B cell (primary cell): Measurements from ENCODE around the gene EEF1AKMT3. TPM values are rescaled to one million over a fixed set of nuclear protein-coding genes. Genes with fewer than 3 reads are reported as not detected.

Experiments used
- ATAC-seq: fragments of 200-7000 bp; cut with Tn5 transposase; one replicate; pipeline ENCODE4 v1.10.0; 2021; ENCODE audit warnings: low read depth, mild to moderate bottlenecking, moderate number of reproducible peaks, moderate library complexity
- CTCF ChIA-PET: fragments of 350-600 bp; sonication (Branson Sonifier 250); formaldehyde crosslinking; loops from one replicate; lab custom pipeline; 2021; ENCODE audit warnings: antibody characterized with exemption, inconsistent platforms; lab: Charles Lee
- POLR2A ChIA-PET: fragments of 350-600 bp; sonication (Branson Sonifier 250); formaldehyde crosslinking; loops from one replicate; lab custom pipeline; 2021; ENCODE audit warnings: antibody characterized with exemption; lab: Charles Lee
- DNase-seq: peaks from one replicate; pipeline ENCODE4 v3.0.0; 2013
- H2AFZ ChIP-seq: 2 replicates; pipeline ENCODE4 v1.6.1; 2012; ENCODE audit warnings: mild to moderate bottlenecking, low read depth, low read length; ENCODE audit not compliant: insufficient read depth, poor library complexity, severe bottlenecking
- H3K27ac ChIP-seq, 2 donors: 1 replicate in 1 of 2; 2 replicates in 1 of 2; pipeline ENCODE4 v1.5.1; 2012 to 2013; ENCODE audit warnings: low read length in 2 of 2, mild to moderate bottlenecking in 2 of 2, moderate library complexity in 1 of 2
- H3K27me3 ChIP-seq, 4 experiments: fragments of 200-600 bp in 1 of 4; sonication (generic) in 1 of 4; replicated peaks in 1 of 4; 1 replicate in 2 of 4; 2 replicates in 2 of 4; pipeline versions ENCODE4 v1.6.1 to v1.7.0; 2013 to 2016; ENCODE audit warnings: low read length in 3 of 4, mild to moderate bottlenecking in 2 of 4, mixed read lengths in 1 of 4, moderate library complexity in 1 of 4; ENCODE audit not compliant: insufficient read depth in 4 of 4, control insufficient read depth in 3 of 4; ENCODE audit errors: control extremely low read depth in 1 of 4
- H3K36me3 ChIP-seq, 2 experiments: replicated peaks in 1 of 2; 1 replicate in 1 of 2; 2 replicates in 1 of 2; pipeline versions ENCODE4 v1.6.1 to v1.7.1; 2013; ENCODE audit warnings: low read length in 1 of 2; ENCODE audit not compliant: insufficient read depth in 2 of 2, control insufficient read depth in 1 of 2; ENCODE audit errors: control extremely low read depth in 1 of 2, extremely low read depth in 1 of 2
- H3K4me1 ChIP-seq, 2 donors: fragments of 200-600 bp in 1 of 2; sonication (generic) in 1 of 2; 1 replicate in 1 of 2; 2 replicates in 1 of 2; pipeline versions ENCODE4 v1.5.1 to v1.6.1; 2013 to 2017; ENCODE audit warnings: low read length in 2 of 2; ENCODE audit not compliant: control insufficient read depth in 2 of 2, insufficient read depth in 2 of 2
- H3K4me2 ChIP-seq: replicated peaks from 2 replicates; pipeline ENCODE3; 2012; ENCODE audit warnings: mild to moderate bottlenecking, low read depth, low read length; ENCODE audit not compliant: poor library complexity, severe bottlenecking
- H3K4me3 ChIP-seq, 5 experiments: fragments of 200-600 bp in 1 of 5; sonication (generic) in 1 of 5; 1 replicate in 3 of 5; 2 replicates in 2 of 5; pipeline versions ENCODE4 v1.5.1 to v1.7.0; 2011 to 2016; ENCODE audit warnings: low read length in 4 of 5, mild to moderate bottlenecking in 4 of 5, low read depth in 2 of 5, control low read depth in 1 of 5, moderate library complexity in 1 of 5; ENCODE audit not compliant: insufficient read depth in 1 of 5; ENCODE audit errors: control extremely low read depth in 1 of 5, extremely low read depth in 1 of 5
- H3K79me2 ChIP-seq: fragments of 200-600 bp; sonication (generic); one replicate; pipeline ENCODE4 v1.6.0; 2016; ENCODE audit warnings: low read length; ENCODE audit not compliant: control insufficient read depth, insufficient read depth
- H3K9ac ChIP-seq: fragments of 200-600 bp; sonication (generic); 2 replicates; pipeline ENCODE4 v1.6.1; 2017; ENCODE audit warnings: mild to moderate bottlenecking, low read length, moderate library complexity
- H3K9me3 ChIP-seq, 3 donors: one replicate each; pipeline versions ENCODE4 v1.6.1 to v1.7.1; 2013; ENCODE audit warnings: low read length in 2 of 3; ENCODE audit not compliant: control insufficient read depth in 2 of 3, insufficient read depth in 1 of 3; ENCODE audit errors: control extremely low read depth in 1 of 3
- H4K20me1 ChIP-seq: 2 replicates; pipeline ENCODE4 v1.6.0; 2012; ENCODE audit warnings: mild to moderate bottlenecking, low read length; ENCODE audit not compliant: insufficient read depth, control insufficient read depth, poor library complexity, severe bottlenecking
- H3K27ac Mint-ChIP-seq: one replicate; pipeline ENCODE4 v1.8.0; 2021; ENCODE audit warnings: mixed read lengths
- H3K27me3 Mint-ChIP-seq: one replicate; pipeline ENCODE4 v1.8.0; 2021; ENCODE audit warnings: mixed read lengths
- H3K4me1 Mint-ChIP-seq: one replicate; pipeline ENCODE4 v1.8.0; 2021; ENCODE audit warnings: mixed read lengths
- H3K4me3 Mint-ChIP-seq: one replicate; pipeline ENCODE4 v1.8.0; 2021; ENCODE audit warnings: mixed read lengths
- H3K9me3 Mint-ChIP-seq: one replicate; pipeline ENCODE4 v1.8.0; 2022; ENCODE audit warnings: mixed read lengths; ENCODE audit not compliant: insufficient read depth
- CTCF ChIP-seq: fragments of 200-600 bp; IDR thresholded peaks from one replicate; pipeline ENCODE4 v1.8.0; 2022; ENCODE audit warnings: antibody characterized with exemption, mild to moderate bottlenecking
- EZH2 ChIP-seq: IDR thresholded peaks from 2 replicates; pipeline ENCODE4 v1.6.1; 2012; ENCODE audit warnings: borderline replicate concordance, low read depth, mild to moderate bottlenecking, moderate library complexity, low read length; ENCODE audit not compliant: insufficient read depth, poor library complexity, severe bottlenecking
- WGBS: methylation state at CpG from one replicate; pipeline ENCODE4 v1.1.5; 2013; ENCODE audit warnings: missing lambda C conversion rate; ENCODE audit not compliant: insufficient coverage; 5-methylcytosine and 5-hydroxymethylcytosine counted together
- intact Hi-C: fragments of 100-400 bp; cut with micrococcal nuclease; formaldehyde crosslinking; loops from one replicate; pipeline ENCODE4 v1.10.0; 2022
- polyA plus RNA-seq: library from polyadenylated mRNA; depleted of rRNA; stranded (reverse); fragments of >200 nt; gene quantifications from 2 replicates; pipeline ENCODE4 v1.2.3, GENCODE V29; 2012
- total RNA-seq, 2 donors: library from RNA; stranded (reverse); fragments of 120-200 nt in 1 of 2; gene quantifications; 1 replicate in 1 of 2; 2 replicates in 1 of 2; pipeline versions ENCODE4 v1.2.3 to v1.2.4, GENCODE V29; 2013 to 2022

The EEF1AKMT3 gene
- total and polyA plus RNA-seq, 2 donors (not counting 1 experiment from before 2014, with no cell fraction given), result 0.89 to 1.3 TPM

GRCh38 chr12:57822392-57823130, 50.1 kb downstream of the EEF1AKMT3 start:
- H3K27ac ChIP-seq, result no peak overlapping the region
- H3K27ac Mint-ChIP-seq, result no peak overlapping the region
- 100% methylated on average over 5 of the region's 10 CpGs for WGBS
- H3K4me2 ChIP-seq, result no peak overlapping the region
- no peaks in the 10 kb centered on the region for H3K27me3 ChIP-seq
- ChIA-PET CTCF (interaction anchor here (0.8 kb wide), 1 partner anchor 73 kb away, joined by 3 read pairs; no protein-coding TSS in a partner anchor), POLR2A (interaction anchor here (0.6 kb wide), 1 partner anchor 17 kb away, joined by 4 read pairs; no protein-coding TSS in a partner anchor)
- no peak for DNase-seq
- no peak overlapping the region for H3K9ac ChIP-seq
- H3K4me1 Mint-ChIP-seq, result no peaks in the 10 kb centered on the region
- H3K4me1 ChIP-seq, result no peaks in the 10 kb centered on the region
- no peak overlapping the region for H3K4me3 ChIP-seq
- no peak overlapping the region for H2AFZ ChIP-seq
- TF ChIP-seq EZH2, result no peak
- no peak for TF ChIP-seq CTCF
- H3K79me2 ChIP-seq, result peaks cover 16% of the 10 kb centered on the region
- H3K27me3 Mint-ChIP-seq, result no peaks in the 10 kb centered on the region
- peaks cover 54% of the 10 kb centered on the region for H4K20me1 ChIP-seq
- H3K4me3 Mint-ChIP-seq, result no peak overlapping the region
- no peak for ATAC-seq
- intact Hi-C loops, result no loop called here
- peaks cover 1 to 66% of the 10 kb centered on the region in 2 experiments for H3K36me3 ChIP-seq
- H3K9me3 Mint-ChIP-seq, result no peaks in the 10 kb centered on the region
- no peaks in the 10 kb centered on the region for H3K9me3 ChIP-seq
